Uterus (tissue), 4 donors: Measurements from ENCODE around the gene TMEM119. TPM values are rescaled to one million over a fixed set of nuclear protein-coding genes. Genes with fewer than 3 reads are reported as not detected.

ENCODE experiments used
- DNase-seq, 2 donors: peaks; one replicate each; pipeline ENCODE4 v3.0.0-alpha.2; 2019 to 2020
- H3K27ac ChIP-seq, 2 donors: fragments of 200-600 bp; sonication (generic); 1 replicate in 1 of 2; 2 replicates in 1 of 2; pipeline ENCODE4 v1.5.1; 2016 to 2018
- H3K27me3 ChIP-seq, 2 donors: fragments of 200-600 bp; sonication (generic); one replicate each; pipeline ENCODE4 v1.5.1; 2018 to 2019; ENCODE audit warnings: control low read depth in 1 of 2
- H3K36me3 ChIP-seq, 2 donors: fragments of 200-600 bp; sonication (generic); one replicate each; pipeline ENCODE4 v1.5.1; 2019; ENCODE audit warnings: control low read depth in 1 of 2
- H3K4me1 ChIP-seq, 2 donors: fragments of 200-600 bp; sonication (generic); one replicate each; pipeline ENCODE4 v1.5.1; 2018 to 2019; ENCODE audit warnings: control low read depth in 1 of 2
- H3K4me3 ChIP-seq, 2 donors: fragments of 200-600 bp; sonication (generic); 1 replicate in 1 of 2; 2 replicates in 1 of 2; pipeline ENCODE4 v1.5.1; 2018 to 2019; ENCODE audit warnings: mild to moderate bottlenecking in 1 of 2
- H3K9me3 ChIP-seq, 2 donors: fragments of 200-600 bp; sonication (generic); one replicate each; pipeline ENCODE4 v1.5.1; 2019; ENCODE audit warnings: control low read depth in 1 of 2
- CTCF ChIP-seq, 4 experiments: fragments of 200-600 bp in 2 of 4; fragments of 450-650 bp in 2 of 4; sonication (generic) in 2 of 4; IDR thresholded peaks; one replicate each; pipeline ENCODE4 v1.5.1; 2016 to 2019; ENCODE audit warnings: antibody characterized with exemption in 4 of 4, mild to moderate bottlenecking in 2 of 4, moderate library complexity in 1 of 4
- POLR2A ChIP-seq, 2 donors: fragments of 450-650 bp; IDR thresholded peaks; one replicate each; pipeline ENCODE4 v1.6.1; 2016; ENCODE audit warnings: antibody characterized with exemption in 2 of 2, mild to moderate bottlenecking in 1 of 2, moderate library complexity in 1 of 2
- intact Hi-C: fragments of 100-400 bp; cut with DNase I; formaldehyde crosslinking; loops from one replicate; pipeline ENCODE4 v1.15.1; 2023; ENCODE audit warnings: low total_unique reads
- total RNA-seq, 4 donors: library from RNA; depleted of rRNA in 3 of 4; stranded (reverse); fragments of >200 nt in 3 of 4; gene quantifications; one replicate each; pipeline versions ENCODE4 v1.1.0 to v1.2.4, GENCODE V29; 2014 to 2023
- donor health status: DM: yes; HTN: yes; CAD: no.

The TMEM119 gene
- total RNA-seq, 4 donors from 2014 or later, result 9.1 to 102 (median 12.4) TPM

GRCh38 chr12:108570743-108571608 is 26.9 kb downstream of the TMEM119 start:
- intact Hi-C loops, result no loop called here
- no peaks in the 10 kb centered on the region for H3K9me3 ChIP-seq
- no peak overlapping the region for H3K27ac ChIP-seq
- H3K4me1 ChIP-seq, result no peaks in the 10 kb centered on the region
- no peak overlapping the region for H3K4me3 ChIP-seq
- no peak for DNase-seq
- no peaks in the 10 kb centered on the region for H3K27me3 ChIP-seq
- no peaks in the 10 kb centered on the region for H3K36me3 ChIP-seq
- peak in 3 of 4 experiments; percentile 35 to 58 (median 50) for TF ChIP-seq CTCF (IDR thresholded peaks at IDR 0.05)
- no peak for TF ChIP-seq POLR2A (IDR thresholded peaks at IDR 0.05)

GRCh38 chr12:108568338-108569154 is 29.3 kb downstream of the TMEM119 start:
- Histone ChIP-seq H3K27ac (peak overlapping the region in 1 of 2 donors; percentile 5), H3K4me3 (no peak overlapping the region), H3K9me3 (no peaks in the 10 kb centered on the region), H3K36me3 (no peaks in the 10 kb centered on the region), H3K27me3 (no peaks in the 10 kb centered on the region), H3K4me1 (peaks cover 0 to 3% of the 10 kb centered on the region in 2 donors)
- DNase-seq, result no peak
- intact Hi-C loops, result loop anchor here (10.0 kb wide), 1 partner anchor 526 kb away; the partner anchor contains the start of genes ALKBH2 and UNG
- TF ChIP-seq CTCF (IDR thresholded peaks at IDR 0.05), result no peak

- Histone ChIP-seq H3K4me1 (peaks cover 0 to 3% of the 10 kb centered on the region in 2 donors), H3K27ac (peak overlapping the region; percentile 5 to 24), H3K4me3 (no peak overlapping the region), H3K36me3 (no peaks in the 10 kb centered on the region), H3K27me3 (no peaks in the 10 kb centered on the region), H3K9me3 (no peaks in the 10 kb centered on the region)
- TF ChIP-seq CTCF (IDR thresholded peaks at IDR 0.05), result no peak
- TF ChIP-seq POLR2A (IDR thresholded peaks at IDR 0.05), result no peak
- no peak for DNase-seq
- intact Hi-C loops, result loop anchor here (10.0 kb wide), 1 partner anchor 527 kb away; the partner anchor contains the start of genes ALKBH2 and UNG
Measured at GRCh38 chr12:108567406-108568337, 30.2 kb downstream of the TMEM119 start.

DNA sequence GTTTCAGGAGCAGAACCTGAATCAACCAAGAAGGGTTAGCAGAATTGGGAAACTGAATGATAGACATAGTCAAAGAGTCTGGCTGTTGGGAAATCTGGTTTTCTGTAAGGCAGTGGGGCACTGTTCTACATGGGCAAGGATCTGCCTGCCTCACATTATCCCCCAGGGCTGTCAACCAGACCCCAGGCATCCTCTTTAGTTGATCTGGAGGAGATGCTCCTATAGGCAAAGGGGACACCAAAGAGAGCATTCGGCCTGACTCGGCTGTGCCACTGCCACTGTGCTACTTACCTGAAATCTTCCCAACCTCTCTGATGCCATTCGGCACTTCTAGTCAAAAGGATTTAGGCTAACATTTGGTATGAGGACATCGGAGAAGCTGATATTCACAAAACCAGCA is 31.4 kb downstream of the TMEM119 start:
- no peaks in the 10 kb centered on the region for H3K9me3 ChIP-seq
- no peak for DNase-seq
- no peak overlapping the region for H3K4me3 ChIP-seq
- no peaks in the 10 kb centered on the region for H3K36me3 ChIP-seq
- intact Hi-C loops, result loop anchor here (10.0 kb wide), 1 partner anchor 528 kb away; the partner anchor contains the start of genes ALKBH2 and UNG
- H3K4me1 ChIP-seq, result peaks cover 0 to 3% of the 10 kb centered on the region in 2 donors
- no peaks in the 10 kb centered on the region for H3K27me3 ChIP-seq
- H3K27ac ChIP-seq, result no peak overlapping the region
- TF ChIP-seq POLR2A (IDR thresholded peaks at IDR 0.05) (no peak), CTCF (IDR thresholded peaks at IDR 0.05) (no peak)
